ENCODE measurements around the gene SLC20A1. TPM values are rescaled to one million over a fixed set of nuclear protein-coding genes. Genes with fewer than 3 reads are reported as not detected.
"Not testable (repeated sequence)": the region's sequence is repeated elsewhere in the genome, so short reads cannot be mapped to it uniquely, and the experiment has no call there.

Gene SLC20A1
- total RNA-seq, 4 donors from 2014 or later = 6.9 to 85.7 (median 9.2) TPM

- H3K4me3 ChIP-seq = no peak overlapping the region
- no peaks in the 10 kb centered on the region for H3K36me3 ChIP-seq
- no peaks in the 10 kb centered on the region for H3K27me3 ChIP-seq
- TF ChIP-seq POLR2A (IDR thresholded peaks at IDR 0.05) (no peak), CTCF (IDR thresholded peaks at IDR 0.05 in 4 of 5, conservative IDR thresholded peaks at IDR 0.05 in 1 of 5) (no peak)
- ATAC-seq (no peak), DNase-seq (no peak)
- H3K4me1 ChIP-seq = no peaks in the 10 kb centered on the region
- intact Hi-C loops (cut with DNase I; ENCODE audit: low total_unique reads) = no loop called here
- no peak overlapping the region for H3K27ac ChIP-seq
- H3K9me3 ChIP-seq = no peaks in the 10 kb centered on the region
- in situ Hi-C loops (cut with MboI; ENCODE audit: low sequenced_read_pairs in 4 of 4) = loop anchor here in 1 of 4 donors (25.0 kb wide), 1 partner anchor 329 kb away; no protein-coding TSS in a partner anchor
Measured at GRCh38 chr2:112607680-112608438, 37.9 kb upstream of the SLC20A1 start.

GRCh38 chr2:112609320-112609719 lies 36.4 kb upstream of the SLC20A1 start:
- intact Hi-C loops (cut with DNase I; ENCODE audit: low total_unique reads); H3K27ac ChIP-seq; H3K4me1 ChIP-seq; DNase-seq; ATAC-seq; H3K36me3 ChIP-seq; H3K4me3 ChIP-seq; H3K27me3 ChIP-seq; H3K9me3 ChIP-seq: not testable (repeated sequence)
- in situ Hi-C loops (cut with MboI; ENCODE audit: low sequenced_read_pairs in 4 of 4) = loop anchor here in 1 of 4 donors (25.0 kb wide), 1 partner anchor 328 kb away; no protein-coding TSS in a partner anchor

- in situ Hi-C loops (cut with MboI; ENCODE audit: low sequenced_read_pairs in 4 of 4) = loop anchor here in 1 of 4 donors (25.0 kb wide), 1 partner anchor 325 kb away; no protein-coding TSS in a partner anchor
- H3K27ac ChIP-seq; intact Hi-C loops (cut with DNase I; ENCODE audit: low total_unique reads); ATAC-seq; H3K4me1 ChIP-seq; H3K9me3 ChIP-seq; H3K4me3 ChIP-seq; DNase-seq; H3K36me3 ChIP-seq; H3K27me3 ChIP-seq: not testable (repeated sequence)
Measured at GRCh38 chr2:112612283-112612682, 33.5 kb upstream of the SLC20A1 start.

GRCh38 chr2:112614201-112614840 lies 31.4 kb upstream of the SLC20A1 start:
- Histone ChIP-seq H3K9me3 (no peaks in the 10 kb centered on the region), H3K27ac (no peak overlapping the region), H3K4me1 (no peaks in the 10 kb centered on the region), H3K36me3 (no peaks in the 10 kb centered on the region), H3K4me3 (no peak overlapping the region), H3K27me3 (no peaks in the 10 kb centered on the region)
- DNase-seq (no peak), ATAC-seq (no peak)
- TF ChIP-seq POLR2A (IDR thresholded peaks at IDR 0.05) (no peak), CTCF (IDR thresholded peaks at IDR 0.05 in 4 of 5, conservative IDR thresholded peaks at IDR 0.05 in 1 of 5) (no peak)
- in situ Hi-C loops (cut with MboI; ENCODE audit: low sequenced_read_pairs in 4 of 4) (loop anchor here in 1 of 4 donors (25.0 kb wide), 1 partner anchor 323 kb away; no protein-coding TSS in a partner anchor), intact Hi-C loops (cut with DNase I; ENCODE audit: low total_unique reads) (no loop called here)

GRCh38 chr2:112615051-112615450 lies 30.7 kb upstream of the SLC20A1 start:
- H3K36me3 ChIP-seq = no peaks in the 10 kb centered on the region
- no peaks in the 10 kb centered on the region for H3K9me3 ChIP-seq
- H3K4me3 ChIP-seq = no peak overlapping the region
- no peaks in the 10 kb centered on the region for H3K4me1 ChIP-seq
- DNase-seq (no peak), ATAC-seq (no peak)
- no peak overlapping the region for H3K27ac ChIP-seq
- intact Hi-C loops (cut with DNase I; ENCODE audit: low total_unique reads) = no loop called here
- no peaks in the 10 kb centered on the region for H3K27me3 ChIP-seq
- TF ChIP-seq POLR2A (IDR thresholded peaks at IDR 0.05) (no peak), CTCF (IDR thresholded peaks at IDR 0.05 in 4 of 5, conservative IDR thresholded peaks at IDR 0.05 in 1 of 5) (no peak)
- in situ Hi-C loops (cut with MboI; ENCODE audit: low sequenced_read_pairs in 4 of 4) = loop anchor here in 1 of 4 donors (25.0 kb wide), 1 partner anchor 322 kb away; no protein-coding TSS in a partner anchor

GRCh38 chr2:112615798-112616197 lies 29.9 kb upstream of the SLC20A1 start:
- H3K36me3 ChIP-seq; DNase-seq; H3K4me3 ChIP-seq; ATAC-seq; H3K9me3 ChIP-seq; H3K27ac ChIP-seq; H3K4me1 ChIP-seq; intact Hi-C loops (cut with DNase I; ENCODE audit: low total_unique reads); H3K27me3 ChIP-seq: not testable (repeated sequence)
- in situ Hi-C loops (cut with MboI; ENCODE audit: low sequenced_read_pairs in 4 of 4) = loop anchor here in 1 of 4 donors (25.0 kb wide), 1 partner anchor 322 kb away; no protein-coding TSS in a partner anchor

All from gastrocnemius medialis (tissue), 4 donors.